Ishikawa (cell line): ENCODE measurements around the gene TNFSF18.

Experiments
- CEBPB ChIP-seq: IDR thresholded peaks from 2 replicates; pipeline ENCODE4 v1.6.1; 2012
- CREB1 ChIP-seq: IDR thresholded peaks from 2 replicates; pipeline ENCODE4 v1.6.1; 2012; ENCODE audit warnings: low read depth
- EGR1 ChIP-seq: IDR thresholded peaks from 2 replicates; pipeline ENCODE4 v1.6.1; 2012
- EP300 ChIP-seq: IDR thresholded peaks from 2 replicates; pipeline ENCODE4 v1.6.1; 2012; ENCODE audit warnings: borderline replicate concordance
- FOXM1 ChIP-seq: IDR thresholded peaks from 2 replicates; pipeline ENCODE4 v1.6.1; 2012; ENCODE audit warnings: low read depth, borderline replicate concordance
- MAX ChIP-seq: IDR thresholded peaks from 2 replicates; pipeline ENCODE4 v1.6.1; 2012
- NFIC ChIP-seq: IDR thresholded peaks from 2 replicates; pipeline ENCODE4 v1.6.1; 2012
- RAD21 ChIP-seq: IDR thresholded peaks from 2 replicates; pipeline ENCODE4 v1.6.1; 2012; ENCODE audit warnings: low read depth
- TAF1 ChIP-seq: IDR thresholded peaks from 2 replicates; pipeline ENCODE4 v1.6.1; 2012; ENCODE audit warnings: low read depth, mild to moderate bottlenecking
- TCF12 ChIP-seq: IDR thresholded peaks from 2 replicates; pipeline ENCODE4 v1.6.1; 2012; ENCODE audit warnings: low read depth
- TEAD4 ChIP-seq: IDR thresholded peaks from 2 replicates; pipeline ENCODE4 v1.6.1; 2012
- YY1 ChIP-seq: IDR thresholded peaks from 2 replicates; pipeline ENCODE4 v1.6.1; 2012; ENCODE audit warnings: low read depth
- ZBTB7A ChIP-seq: IDR thresholded peaks from 2 replicates; pipeline ENCODE4 v1.6.1; 2012; ENCODE audit warnings: low read depth
- TF ChIP-seq, protein P1 (sequence below): IDR thresholded peaks from 2 replicates; pipeline ENCODE4 v1.6.1; 2012; ENCODE audit warnings: low read depth, mild to moderate bottlenecking
- TF ChIP-seq, protein P2 (sequence below): IDR thresholded peaks from 2 replicates; pipeline ENCODE4 v1.6.1; 2012

Gene TNFSF18

GRCh38 chr1:173056365-173056764 lies 5.6 kb upstream of the TNFSF18 start:
- no peak for TF ChIP-seq RAD21
- 0 out of 2 replicates have a peak, but pooled peaks have one; percentile 27 for TF ChIP-seq TEAD4
- TF ChIP-seq NFIC, result peak; percentile 46; the same call in 1 of the 2 replicates

DNA sequence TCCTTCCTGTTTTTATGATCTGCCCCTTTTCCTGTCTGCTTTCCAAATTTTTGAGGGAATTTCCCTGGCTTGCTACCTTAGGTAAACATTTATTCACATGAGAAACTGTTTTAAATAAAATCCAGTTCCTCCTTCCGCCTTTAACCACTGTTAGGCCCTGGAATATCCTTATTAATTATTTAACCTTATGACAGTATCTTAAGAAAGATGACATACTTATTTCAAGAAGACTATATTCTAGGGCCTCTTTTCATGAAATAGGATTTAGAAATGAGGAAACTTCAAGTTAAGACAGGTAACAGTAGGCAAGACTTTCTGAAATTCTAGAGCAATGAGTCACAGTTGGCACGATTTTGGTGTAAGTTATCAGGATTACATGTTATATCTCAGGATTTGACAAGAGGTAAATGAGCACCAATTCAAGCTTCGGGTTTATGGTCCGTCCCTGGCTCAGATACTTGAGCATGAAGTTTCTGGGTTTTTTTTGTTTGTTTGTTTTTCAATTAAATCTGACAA lies 2.0 kb upstream of the TNFSF18 start:
- TF ChIP-seq, protein P1, sequence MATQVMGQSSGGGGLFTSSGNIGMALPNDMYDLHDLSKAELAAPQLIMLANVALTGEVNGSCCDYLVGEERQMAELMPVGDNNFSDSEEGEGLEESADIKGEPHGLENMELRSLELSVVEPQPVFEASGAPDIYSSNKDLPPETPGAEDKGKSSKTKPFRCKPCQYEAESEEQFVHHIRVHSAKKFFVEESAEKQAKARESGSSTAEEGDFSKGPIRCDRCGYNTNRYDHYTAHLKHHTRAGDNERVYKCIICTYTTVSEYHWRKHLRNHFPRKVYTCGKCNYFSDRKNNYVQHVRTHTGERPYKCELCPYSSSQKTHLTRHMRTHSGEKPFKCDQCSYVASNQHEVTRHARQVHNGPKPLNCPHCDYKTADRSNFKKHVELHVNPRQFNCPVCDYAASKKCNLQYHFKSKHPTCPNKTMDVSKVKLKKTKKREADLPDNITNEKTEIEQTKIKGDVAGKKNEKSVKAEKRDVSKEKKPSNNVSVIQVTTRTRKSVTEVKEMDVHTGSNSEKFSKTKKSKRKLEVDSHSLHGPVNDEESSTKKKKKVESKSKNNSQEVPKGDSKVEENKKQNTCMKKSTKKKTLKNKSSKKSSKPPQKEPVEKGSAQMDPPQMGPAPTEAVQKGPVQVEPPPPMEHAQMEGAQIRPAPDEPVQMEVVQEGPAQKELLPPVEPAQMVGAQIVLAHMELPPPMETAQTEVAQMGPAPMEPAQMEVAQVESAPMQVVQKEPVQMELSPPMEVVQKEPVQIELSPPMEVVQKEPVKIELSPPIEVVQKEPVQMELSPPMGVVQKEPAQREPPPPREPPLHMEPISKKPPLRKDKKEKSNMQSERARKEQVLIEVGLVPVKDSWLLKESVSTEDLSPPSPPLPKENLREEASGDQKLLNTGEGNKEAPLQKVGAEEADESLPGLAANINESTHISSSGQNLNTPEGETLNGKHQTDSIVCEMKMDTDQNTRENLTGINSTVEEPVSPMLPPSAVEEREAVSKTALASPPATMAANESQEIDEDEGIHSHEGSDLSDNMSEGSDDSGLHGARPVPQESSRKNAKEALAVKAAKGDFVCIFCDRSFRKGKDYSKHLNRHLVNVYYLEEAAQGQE, result no peak
- TF ChIP-seq, protein P2, sequence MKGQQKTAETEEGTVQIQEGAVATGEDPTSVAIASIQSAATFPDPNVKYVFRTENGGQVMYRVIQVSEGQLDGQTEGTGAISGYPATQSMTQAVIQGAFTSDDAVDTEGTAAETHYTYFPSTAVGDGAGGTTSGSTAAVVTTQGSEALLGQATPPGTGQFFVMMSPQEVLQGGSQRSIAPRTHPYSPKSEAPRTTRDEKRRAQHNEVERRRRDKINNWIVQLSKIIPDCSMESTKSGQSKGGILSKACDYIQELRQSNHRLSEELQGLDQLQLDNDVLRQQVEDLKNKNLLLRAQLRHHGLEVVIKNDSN, result no peak
- TF ChIP-seq FOXM1, result no peak
- TF ChIP-seq CREB1, result no peak
- TF ChIP-seq CEBPB, result no peak
- TF ChIP-seq EGR1, result no peak
- TF ChIP-seq TCF12, result no peak
- peak; percentile 39; the same call in 1 of the 2 replicates for TF ChIP-seq NFIC
- no peak for TF ChIP-seq YY1
- TF ChIP-seq TEAD4, result peak; percentile 31; the same call in 1 of the 2 replicates
- no peak for TF ChIP-seq RAD21
- TF ChIP-seq ZBTB7A, result no peak

DNA sequence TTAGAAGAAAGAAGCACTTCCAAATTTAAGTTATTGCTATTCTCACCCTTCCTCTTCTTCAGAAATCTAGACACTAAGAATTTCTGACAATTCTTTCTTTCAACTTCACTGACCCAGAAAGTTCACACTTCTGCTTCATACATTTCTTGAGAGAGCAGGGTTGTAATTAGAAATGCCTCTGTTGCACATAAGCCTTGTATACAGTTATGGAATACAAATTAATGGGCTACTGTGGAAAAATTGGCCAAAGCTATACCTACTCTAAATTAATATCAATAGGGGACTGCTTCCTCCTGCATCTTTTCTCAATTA lies 1.5 kb downstream of the TNFSF18 start:
- TF ChIP-seq MAX (no peak), ZBTB7A (no peak), EGR1 (no peak), EP300 (no peak), NFIC (no peak), CREB1 (no peak), RAD21 (no peak), TEAD4 (no peak), FOXM1 (no peak), CEBPB (no peak), TAF1 (no peak)
- TF ChIP-seq, protein P2, result no peak
- TF ChIP-seq, protein P1, result no peak

GRCh38 chr1:173048621-173049321 lies 2.0 kb downstream of the TNFSF18 start:
- no peak for TF ChIP-seq CREB1
- TF ChIP-seq EP300, result no peak
- TF ChIP-seq TEAD4, result no peak
- TF ChIP-seq NFIC, result no peak
- TF ChIP-seq MAX, result no peak
- TF ChIP-seq YY1, result no peak
- TF ChIP-seq RAD21, result no peak
- no peak for TF ChIP-seq CEBPB
- TF ChIP-seq TAF1, result no peak
- TF ChIP-seq TCF12, result no peak
- TF ChIP-seq, protein P1, result no peak
- TF ChIP-seq EGR1, result no peak
- no peak for TF ChIP-seq ZBTB7A
- no peak for TF ChIP-seq FOXM1
- TF ChIP-seq, protein P2, result no peak
